ENCODE measurements around the gene KLF16. TPM values are rescaled to one million over a fixed set of nuclear protein-coding genes. Genes with fewer than 3 reads are reported as not detected.

Gene KLF16
- total and polyA plus RNA-seq, 10 of the 15 experiments (the other 5 are each of a cell fraction or from before 2014, with no cell fraction given), result 0.03 to 41.2 (median 2.6) TPM

GRCh38 chr19:1811942-1812425, 51.4 kb downstream of the KLF16 start, which contains the start of gene ATP8B3 (continued):
- TF ChIP-seq ZBTB40 (IDR thresholded peaks at IDR 0.05; ENCODE audit: borderline replicate concordance) (no peak), FOXK2 (IDR thresholded peaks at IDR 0.05) (no peak), SMAD5 (IDR thresholded peaks at IDR 0.05; ENCODE audit: low read depth) (no peak), POU2F2 (IDR thresholded peaks at IDR 0.05; ENCODE audit: borderline replicate concordance, low read depth, low read length) (no peak), POLR2AphosphoS5 (IDR thresholded peaks at IDR 0.05; ENCODE audit: low read length) (no peak), NBN (IDR thresholded peaks at IDR 0.05) (no peak), DPF2 (IDR thresholded peaks at IDR 0.05) (0 out of 2 replicates have a peak, but pooled peaks have one; percentile 36), BACH1 (IDR thresholded peaks at IDR 0.05; ENCODE audit: borderline replicate concordance) (no peak), BHLHE40 (IDR thresholded peaks at IDR 0.05; ENCODE audit: borderline replicate concordance in 1 of 2, low read depth in 2 of 2, low read length in 1 of 2) (no peak; a peak in 1 of 4 replicates), GATAD2B (conservative IDR thresholded peaks at IDR 0.05; ENCODE audit: low read depth) (peak; percentile 48; the same call in 1 of the 2 replicates), SPI1 (IDR thresholded peaks at IDR 0.05; ENCODE audit: borderline replicate concordance, insufficient read depth, low read depth, low read length) (no peak), NFYA (IDR thresholded peaks at IDR 0.05; ENCODE audit: borderline replicate concordance, low read depth, low read length) (no peak), PML (IDR thresholded peaks at IDR 0.05; ENCODE audit: low read length) (no peak), RBBP5 (conservative IDR thresholded peaks at IDR 0.05) (no peak), ZNF217 (IDR thresholded peaks at IDR 0.05) (peak; percentile 65), ATF3 (IDR thresholded peaks at IDR 0.05; ENCODE audit: borderline replicate concordance, extremely low read depth, low read depth, low read length) (no peak), ZNF687 (IDR thresholded peaks at IDR 0.05) (no peak), HDAC2 (IDR thresholded peaks at IDR 0.05) (no peak), ZNF274 (IDR thresholded peaks at IDR 0.05; ENCODE audit: insufficient read depth, insufficient read length) (no peak), MEF2A (IDR thresholded peaks at IDR 0.05; ENCODE audit: insufficient read depth, low read depth, low read length) (no peak), EZH2 (IDR thresholded peaks at IDR 0.05; ENCODE audit: borderline replicate concordance, control insufficient read depth, low read depth, low read length) (no peak), RELA (IDR thresholded peaks at IDR 0.05; ENCODE audit: borderline replicate concordance, partially characterized antibody) (no peak), NFXL1 (IDR thresholded peaks at IDR 0.05; ENCODE audit: borderline replicate concordance) (peak; percentile 92), ASH2L (IDR thresholded peaks at IDR 0.05; ENCODE audit: borderline replicate concordance, low read depth) (no peak)
